Measurements from ENCODE around the gene SRP54.
"Not testable (repeated sequence)": the region's sequence is repeated elsewhere in the genome, so short reads cannot be mapped to it uniquely, and the experiment has no call there.

SRP54 gene

GRCh38 chr14:34982421-34983147 lies at the start of gene SRP54:
Gene SRP54, plus strand, starts transcription at chr14:34982992. Its CDS starts 13,718 bp downstream, at chr14:34996710.
- FAIRE-seq, result no peak

GRCh38 chr14:34933301-34933700 lies 49.5 kb upstream of the SRP54 start:
- FAIRE-seq, result no peak

GRCh38 chr14:34935488-34935887 lies 47.3 kb upstream of the SRP54 start:
- no peak for FAIRE-seq

- no peak for FAIRE-seq
Measured at GRCh38 chr14:34937442-34937841, 45.4 kb upstream of the SRP54 start.

GRCh38 chr14:34937876-34938275 lies 44.9 kb upstream of the SRP54 start:
- no peak for FAIRE-seq

- no peak for FAIRE-seq
Measured at GRCh38 chr14:34943506-34943905, 39.3 kb upstream of the SRP54 start.

GRCh38 chr14:34944744-34945143 lies 38.0 kb upstream of the SRP54 start:
- no peak for FAIRE-seq

- no peak for FAIRE-seq
Measured at GRCh38 chr14:34946699-34947098, 36.1 kb upstream of the SRP54 start.

- no peak for FAIRE-seq
Measured at GRCh38 chr14:34951286-34951685, 31.5 kb upstream of the SRP54 start.

- no peak for FAIRE-seq
Measured at GRCh38 chr14:34956931-34957330, 25.9 kb upstream of the SRP54 start.

- no peak for FAIRE-seq
Measured at GRCh38 chr14:34957771-34958286, 25.0 kb upstream of the SRP54 start.

GRCh38 chr14:34962106-34962505 lies 20.7 kb upstream of the SRP54 start:
- not testable (repeated sequence) for FAIRE-seq

GRCh38 chr14:34964977-34965764 lies 17.6 kb upstream of the SRP54 start:
- FAIRE-seq, result no peak

- no peak for FAIRE-seq
Measured at GRCh38 chr14:34965912-34966311, 16.9 kb upstream of the SRP54 start.

- no peak for FAIRE-seq
Measured at GRCh38 chr14:34966413-34966812, 16.4 kb upstream of the SRP54 start.

- FAIRE-seq, result no peak
Measured at GRCh38 chr14:34970665-34971064, 12.1 kb upstream of the SRP54 start.

GRCh38 chr14:34971381-34971780 lies 11.4 kb upstream of the SRP54 start:
- no peak for FAIRE-seq

- FAIRE-seq, result no peak
Measured at GRCh38 chr14:34971801-34972200, 11.0 kb upstream of the SRP54 start.

GRCh38 chr14:34978444-34978843 lies 4.3 kb upstream of the SRP54 start:
- FAIRE-seq, result no peak

GRCh38 chr14:34980337-34980900 lies 2.4 kb upstream of the SRP54 start:
- no peak for FAIRE-seq

- no peak for FAIRE-seq
Measured at GRCh38 chr14:34981743-34982420, 910 bp upstream of the SRP54 start.

GRCh38 chr14:34983148-34983760 lies 462 bp downstream of the SRP54 start:
- no peak for FAIRE-seq

- no peak for FAIRE-seq
Measured at GRCh38 chr14:34983786-34984185, 994 bp downstream of the SRP54 start.
